GM19351 (cell line): Measurements from ENCODE around the gene PASK.

Source experiments
- ATAC-seq: cut with Tn5 transposase; IDR thresholded peaks from one replicate; pipeline ENCODE4 v1.9.1; 2021; ENCODE audit warnings: mild to moderate bottlenecking, moderate library complexity; ENCODE audit not compliant: unreplicated experiment

Gene PASK

DNA sequence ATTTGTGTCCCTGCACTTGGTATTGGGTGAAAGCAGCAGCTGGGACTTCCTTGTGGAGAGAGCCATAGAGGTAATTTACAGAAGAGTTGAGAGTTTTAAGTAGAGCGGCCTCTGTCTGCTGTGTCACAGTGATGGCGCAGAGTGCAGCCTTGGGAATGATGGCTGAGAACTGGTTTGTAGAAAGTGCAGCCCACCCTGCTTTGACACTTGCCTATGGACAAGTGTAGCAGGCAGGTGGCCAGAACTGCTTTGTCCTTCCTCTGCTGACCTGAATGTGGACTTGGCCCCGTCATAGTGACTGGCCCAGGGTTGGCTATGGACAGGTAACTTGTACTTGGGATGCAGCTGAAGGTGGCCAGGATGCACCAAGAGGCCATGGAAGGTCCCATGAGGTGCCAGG is 32.9 kb upstream of the PASK start:
- no peak for ATAC-seq

DNA sequence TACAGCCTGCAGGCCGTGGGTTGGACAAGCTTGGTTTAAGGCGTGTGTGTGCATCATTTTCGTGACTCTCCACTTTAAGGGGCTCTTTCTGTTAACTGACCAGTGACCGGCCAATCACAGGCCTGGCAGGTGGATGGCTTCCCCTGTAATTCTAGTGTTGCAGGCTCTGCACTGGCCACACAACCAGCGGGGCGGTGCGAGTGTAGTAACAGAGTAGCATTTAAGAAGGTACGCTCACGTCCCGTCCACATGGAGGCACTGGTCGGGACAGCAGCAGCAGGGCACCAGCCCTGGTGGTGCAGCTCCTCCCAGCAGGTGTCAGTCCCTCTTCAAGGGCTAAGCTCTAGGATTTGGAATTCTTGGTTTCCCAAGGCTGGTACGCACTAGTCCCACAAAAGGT is 31.2 kb upstream of the PASK start:
- ATAC-seq: no peak

GRCh38 chr2:241179899-241180298 is 30.6 kb upstream of the PASK start:
- no peak for ATAC-seq

- ATAC-seq: no peak
Observed at GRCh38 chr2:241178961-241179360, 29.7 kb upstream of the PASK start.

DNA sequence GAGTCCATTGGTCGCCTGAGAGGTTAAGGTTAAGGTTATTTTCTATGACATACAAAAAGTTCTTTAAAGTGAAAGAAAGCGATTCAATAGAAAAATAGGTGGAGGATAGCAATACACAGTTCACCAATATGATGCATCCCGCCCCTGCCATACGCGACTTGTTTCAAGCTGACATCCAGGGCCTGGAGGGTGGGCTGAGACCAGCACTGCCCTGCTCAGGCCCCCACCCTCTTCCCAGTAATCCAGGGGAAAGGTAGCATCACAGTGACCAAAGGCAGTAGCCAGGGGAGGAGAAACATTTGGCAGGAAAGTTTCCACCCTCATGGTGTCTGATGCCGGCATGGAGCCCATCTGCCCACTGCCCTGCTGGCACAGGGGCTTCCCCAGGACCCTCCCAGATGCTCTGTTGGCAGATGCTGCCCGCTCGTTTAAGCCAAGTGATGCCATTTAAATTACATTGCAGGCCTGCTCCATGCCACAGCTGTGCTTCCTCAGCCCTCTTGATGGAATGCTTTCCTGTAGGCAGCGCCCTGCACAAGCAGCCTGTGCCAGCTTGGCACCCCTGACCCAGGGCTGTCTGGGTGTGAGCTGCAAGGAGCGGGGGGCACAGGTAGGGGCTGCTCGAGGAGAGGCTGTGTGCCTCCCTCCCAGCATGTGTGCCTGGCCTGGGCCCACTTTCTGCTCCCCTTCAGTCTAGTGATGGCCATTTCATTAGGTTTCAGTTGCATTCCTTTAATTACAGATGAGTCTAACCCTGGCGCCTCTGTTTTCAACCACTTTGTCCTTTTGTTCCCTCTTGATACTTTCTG is 28.5 kb upstream of the PASK start:
- ATAC-seq: no peak

DNA sequence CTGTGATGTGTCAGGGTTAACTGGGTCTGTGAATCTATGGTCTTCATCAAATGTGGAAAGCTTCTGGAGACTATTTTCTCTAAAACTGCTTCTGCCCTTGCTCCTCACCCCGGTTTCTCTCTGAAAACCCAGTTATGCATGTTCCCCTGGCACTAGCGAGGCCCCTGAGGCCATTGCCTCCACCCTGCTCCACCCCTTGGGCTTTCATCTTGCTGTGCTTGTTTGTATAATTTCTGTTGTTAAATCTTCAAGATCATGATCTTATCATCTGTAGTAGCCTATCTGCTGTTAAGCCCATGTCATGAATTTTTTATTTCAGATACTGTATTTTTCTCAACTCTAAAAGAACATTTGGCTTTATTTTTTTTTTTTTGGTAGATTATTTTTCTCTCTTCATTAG is 24.3 kb upstream of the PASK start:
- no peak for ATAC-seq

GRCh38 chr2:241168366-241168765 is 19.1 kb upstream of the PASK start:
- ATAC-seq: no peak

- ATAC-seq: no peak
Observed at GRCh38 chr2:241163601-241164118, 14.4 kb upstream of the PASK start.

DNA sequence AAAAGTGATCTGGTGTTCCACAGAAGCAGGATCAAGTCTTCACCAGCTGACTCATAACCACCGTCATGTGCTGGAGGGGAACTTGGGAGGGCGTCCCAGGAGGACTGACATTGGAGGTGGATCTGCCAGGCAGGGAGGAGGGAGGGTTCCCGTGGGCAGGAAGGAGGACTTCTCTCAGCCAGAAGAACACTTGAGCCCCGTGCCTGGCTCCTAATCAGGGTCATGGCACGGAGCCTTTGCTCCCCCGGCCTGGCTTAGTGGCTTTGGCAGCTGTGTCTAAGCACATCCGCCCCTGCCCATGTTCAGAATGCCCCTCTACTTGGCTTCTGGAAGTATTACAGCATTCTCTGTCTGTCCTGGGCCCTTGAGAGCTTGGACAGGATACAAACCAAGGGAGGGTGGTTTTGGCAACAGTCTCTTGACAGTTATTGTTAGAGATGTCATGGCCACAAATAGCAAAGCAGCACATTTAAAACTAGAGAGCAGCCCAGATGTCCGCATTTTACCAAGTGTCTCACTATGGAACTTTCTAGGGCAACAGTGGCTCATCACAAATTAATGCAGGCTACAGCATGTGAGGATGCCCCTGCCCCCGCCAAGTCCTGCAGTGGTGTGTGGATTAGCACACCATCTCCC is 12.5 kb upstream of the PASK start:
- no peak for ATAC-seq

DNA sequence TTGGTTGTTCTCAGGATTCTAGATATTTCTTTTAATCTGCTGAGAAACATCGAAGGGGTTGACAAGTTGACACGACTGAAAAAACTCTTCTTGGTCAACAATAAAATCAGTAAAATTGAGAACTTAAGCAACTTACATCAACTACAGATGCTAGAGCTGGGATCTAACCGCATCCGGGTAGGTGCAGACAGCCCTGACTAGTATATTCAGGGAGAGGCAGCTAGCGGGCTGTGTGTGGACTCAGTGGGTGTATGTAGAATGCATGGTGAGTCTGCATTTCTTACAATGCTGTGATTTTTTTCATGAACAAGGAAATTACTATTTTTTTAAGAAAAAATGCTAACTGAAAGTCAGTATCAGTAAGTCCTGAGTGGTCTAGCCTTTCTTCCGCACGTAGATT is 11.0 kb upstream of the PASK start:
- no peak for ATAC-seq

DNA sequence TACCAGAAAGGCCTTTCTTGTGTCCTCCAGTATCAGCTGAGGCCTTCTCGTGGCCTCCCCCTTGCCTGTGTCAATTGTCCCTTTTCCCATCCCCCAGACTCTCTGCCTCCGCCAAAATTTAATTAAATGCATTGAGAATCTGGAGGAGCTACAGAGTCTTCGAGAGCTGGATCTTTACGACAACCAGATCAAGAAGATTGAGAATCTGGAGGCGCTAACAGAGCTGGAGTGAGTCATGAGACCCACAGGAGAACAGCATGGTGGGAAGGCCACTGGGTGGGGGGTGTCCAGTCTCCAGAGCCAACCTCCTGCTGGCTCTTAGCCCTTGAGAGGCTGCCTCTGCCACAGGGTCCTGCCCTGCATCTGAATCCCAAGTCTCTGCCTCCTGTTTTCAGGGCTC is 9.8 kb upstream of the PASK start:
- ATAC-seq: no peak

DNA sequence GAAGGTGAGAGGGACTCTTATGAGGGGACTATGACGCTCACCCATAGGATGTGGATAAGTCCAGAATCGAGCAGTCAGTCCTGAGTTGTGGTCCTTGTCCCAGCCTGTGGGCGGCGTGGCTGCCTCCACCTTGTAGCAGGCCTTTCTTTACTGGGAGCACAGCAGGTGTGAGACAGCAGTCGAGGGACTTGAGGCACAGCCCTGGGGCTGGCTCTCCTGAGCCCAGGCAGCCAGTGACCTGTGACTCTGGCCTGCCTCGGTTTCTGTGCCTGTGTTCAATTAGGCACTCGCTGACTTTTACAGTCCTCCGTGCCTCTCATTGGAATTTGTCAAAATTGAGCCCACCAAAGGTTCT is 9.3 kb upstream of the PASK start:
- no peak for ATAC-seq

DNA sequence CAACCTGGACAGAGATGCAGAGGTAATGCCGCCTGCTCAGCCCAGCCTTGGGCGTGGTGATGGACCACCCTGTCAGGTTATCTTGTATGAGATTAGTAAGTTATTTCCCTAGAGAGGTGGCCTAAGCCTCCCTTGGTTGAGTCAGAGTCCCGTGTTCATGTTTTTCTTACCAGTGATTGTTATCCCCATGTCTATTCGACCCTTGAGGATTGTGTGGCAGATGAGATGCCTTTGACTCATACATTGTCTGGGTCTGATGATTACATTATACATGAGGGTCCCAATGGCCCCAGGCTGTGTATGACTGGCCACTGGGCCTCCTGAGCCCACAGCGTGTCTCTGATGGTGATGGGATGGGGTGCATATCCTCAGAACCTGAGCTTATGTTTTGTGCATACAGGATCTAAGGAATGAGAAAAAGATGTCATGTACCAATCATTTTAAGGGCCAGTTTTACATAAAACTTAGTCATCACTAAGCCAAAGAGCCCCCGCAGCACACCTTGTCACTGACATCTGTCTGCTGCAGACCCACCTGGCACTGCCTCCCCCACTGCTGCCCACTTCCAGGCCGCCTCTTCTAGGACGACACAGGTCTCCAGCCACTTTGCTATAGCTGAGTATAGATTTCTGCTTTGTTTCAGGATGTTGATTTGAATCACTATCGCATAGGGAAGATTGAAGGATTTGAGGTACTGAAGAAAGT is 8.7 kb upstream of the PASK start:
- ATAC-seq: no peak

DNA sequence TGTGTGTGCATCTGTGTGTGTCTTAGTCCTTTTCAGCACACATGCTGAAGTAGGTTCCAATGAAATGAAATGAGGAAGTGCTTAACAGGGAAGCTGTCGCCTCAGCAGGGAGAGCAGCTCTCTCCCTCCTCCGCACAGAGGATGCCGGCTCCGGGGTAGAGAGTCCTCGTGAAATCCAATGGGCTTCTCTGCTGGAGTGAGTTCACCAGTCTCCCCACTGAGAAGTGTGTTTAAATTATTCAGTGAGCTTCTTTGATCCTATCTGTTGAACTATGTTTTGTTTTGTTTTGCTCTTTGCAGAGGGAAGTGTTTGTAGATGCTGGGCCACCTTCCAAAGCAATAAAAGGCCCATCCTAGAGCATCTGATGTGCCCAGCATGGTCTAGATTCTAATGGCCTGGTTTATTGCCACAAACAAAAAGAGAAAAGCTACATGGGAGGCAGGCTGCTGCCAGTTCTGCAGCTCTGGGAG is 7.7 kb upstream of the PASK start:
- no peak for ATAC-seq

- no peak for ATAC-seq
Observed at GRCh38 chr2:241155936-241156335, 6.7 kb upstream of the PASK start.

DNA sequence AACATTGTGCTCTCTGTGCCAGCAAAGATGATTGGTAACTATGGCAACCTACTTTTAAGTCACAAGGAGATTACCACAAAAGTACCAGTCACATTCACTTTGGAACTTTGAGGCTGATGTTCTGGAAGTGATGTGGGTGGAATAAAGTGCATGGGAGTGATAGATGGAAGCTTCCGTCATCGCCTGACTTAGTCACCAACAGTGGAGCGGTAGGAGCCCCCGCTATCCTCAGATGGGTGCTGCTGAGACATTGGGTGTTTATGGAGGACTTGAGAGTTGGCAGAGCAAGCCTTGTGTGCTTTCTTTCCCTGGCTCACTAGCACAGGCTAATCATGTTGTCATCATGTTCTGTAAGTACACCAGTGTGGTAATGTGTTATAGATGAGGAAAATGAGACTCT is 5.6 kb upstream of the PASK start:
- no peak for ATAC-seq

DNA sequence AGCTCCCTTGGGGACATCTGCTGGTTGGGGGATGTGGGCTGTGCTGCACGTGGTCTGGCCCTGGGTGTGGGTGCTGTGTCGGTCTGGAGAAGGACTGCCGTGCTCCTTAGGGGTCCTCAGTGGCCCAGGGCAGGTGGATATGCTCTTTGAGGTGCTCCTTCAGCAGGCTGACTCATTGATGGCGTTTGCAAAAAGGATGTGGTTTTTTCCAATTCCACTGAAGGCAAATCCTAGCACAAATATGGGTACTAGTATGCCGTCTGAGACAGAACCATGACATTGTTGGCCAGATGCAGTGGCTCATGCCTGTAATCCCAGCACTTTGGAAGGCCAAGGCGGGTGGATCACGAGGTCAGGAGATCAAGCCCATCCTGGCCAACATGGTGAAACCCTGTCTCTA is 4.3 kb upstream of the PASK start:
- ATAC-seq: no peak

- ATAC-seq: no peak
Observed at GRCh38 chr2:241151934-241152660, 2.8 kb upstream of the PASK start.

DNA sequence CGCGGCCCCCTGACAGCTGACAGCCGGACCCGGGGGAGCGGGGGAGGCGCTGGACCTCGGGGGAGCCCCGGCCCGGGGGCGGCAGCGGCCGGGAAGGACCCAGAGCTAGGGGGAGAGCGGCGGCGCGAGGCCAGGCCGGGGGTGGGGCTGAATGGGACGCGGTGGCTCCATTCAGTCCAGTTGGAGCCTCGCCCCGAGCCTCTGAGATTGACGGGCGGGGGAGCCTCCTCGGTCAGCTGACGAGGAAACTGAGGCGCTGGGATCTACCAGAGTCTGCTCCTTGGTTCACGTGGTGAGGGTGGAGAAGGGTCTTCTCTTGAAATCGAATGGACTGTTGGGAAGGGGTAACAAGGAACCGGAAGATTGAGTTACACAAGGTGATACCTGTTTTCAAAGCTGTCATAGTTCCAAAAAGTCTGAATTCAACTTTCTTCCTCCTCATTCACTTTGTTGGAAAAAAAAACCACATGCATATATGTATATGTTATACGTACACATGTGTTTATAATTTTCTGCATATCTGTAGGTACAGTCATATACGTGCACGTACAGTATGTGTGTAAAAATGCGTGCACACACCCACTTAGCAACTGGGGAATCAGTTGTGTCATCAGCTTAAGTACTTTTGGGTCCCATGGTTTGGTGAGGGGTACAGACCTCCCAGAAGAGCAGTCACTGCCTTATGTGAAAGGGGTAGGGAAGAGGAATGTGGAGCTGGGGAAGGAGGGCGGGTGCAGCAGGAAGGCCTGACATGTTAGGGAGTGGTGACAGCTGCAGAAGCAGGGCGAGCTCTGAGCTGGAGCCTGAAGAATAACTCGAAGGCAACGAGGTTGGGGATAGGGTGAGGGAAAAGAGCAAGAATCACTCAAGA is 1.6 kb upstream of the PASK start:
- ATAC-seq: no peak
